WTC11 (cell line): ENCODE measurements around the gene ATP11A. TPM values are rescaled to one million over a fixed set of nuclear protein-coding genes. Genes with fewer than 3 reads are reported as not detected.
A peak's percentile ranks its signal among the peaks of the same experiment; 100 is the strongest.

Experiments used
- ATAC-seq: fragments of 200-7000 bp; cut with Tn5 transposase; 2 replicates; pipeline ENCODE4 v1.10.0; 2021; ENCODE audit warnings: mild to moderate bottlenecking, moderate library complexity
- CTCF ChIA-PET: fragments of 300-600 bp; sonication (Branson Sonifier 250); formaldehyde crosslinking; loops from one replicate; lab custom pipeline; 2021; ENCODE audit warnings: antibody characterized with exemption; lab: Charles Lee
- POLR2A ChIA-PET: fragments of 350-600 bp; sonication (Branson Sonifier 250); formaldehyde crosslinking; loops from one replicate; lab custom pipeline; 2021; ENCODE audit warnings: antibody characterized with exemption; lab: Charles Lee
- DNase-seq: peaks from one replicate; pipeline ENCODE4 v3.0.0; 2021; ENCODE audit warnings: low spot score
- H3K27ac Mint-ChIP-seq: 2 replicates; pipeline ENCODE4 v1.8.0; 2021; ENCODE audit warnings: mixed read lengths
- H3K27me3 Mint-ChIP-seq: 2 replicates; pipeline ENCODE4 v1.8.0; 2021; ENCODE audit warnings: low read depth, mild to moderate bottlenecking, moderate library complexity, mixed read lengths
- H3K36me3 Mint-ChIP-seq: 2 replicates; pipeline ENCODE4 v1.8.0; 2021; ENCODE audit warnings: mixed read lengths
- H3K4me1 Mint-ChIP-seq: 2 replicates; pipeline ENCODE4 v1.8.0; 2022; ENCODE audit warnings: mixed read lengths
- H3K4me3 Mint-ChIP-seq: 2 replicates; pipeline ENCODE4 v1.8.0; 2021; ENCODE audit warnings: mild to moderate bottlenecking, moderate library complexity, mixed read lengths
- H3K9me3 Mint-ChIP-seq: 2 replicates; pipeline ENCODE4 v1.8.0; 2021; ENCODE audit warnings: mixed read lengths
- CREB1 ChIP-seq: sonication (generic); formaldehyde crosslinking; IDR thresholded peaks from 2 replicates; pipeline ENCODE4 v1.8.0; 2023; ENCODE audit warnings: mild to moderate bottlenecking, missing genetic modification reagents
- CREM ChIP-seq: sonication (generic); formaldehyde crosslinking; IDR thresholded peaks from 2 replicates; pipeline ENCODE4 v1.8.1; 2022; ENCODE audit warnings: mild to moderate bottlenecking, missing genetic modification reagents, moderate library complexity
- ELF4 ChIP-seq: sonication (generic); formaldehyde crosslinking; IDR thresholded peaks from 2 replicates; pipeline ENCODE4 v1.8.1; 2022; ENCODE audit warnings: low read depth, mild to moderate bottlenecking, moderate library complexity, missing genetic modification reagents
- ETV6 ChIP-seq: sonication (generic); formaldehyde crosslinking; IDR thresholded peaks from 2 replicates; pipeline ENCODE4 v1.8.1; 2022; ENCODE audit warnings: mild to moderate bottlenecking, missing genetic modification reagents
- FOXK1 ChIP-seq: sonication (generic); formaldehyde crosslinking; IDR thresholded peaks from 2 replicates; pipeline ENCODE4 v1.8.0; 2022; ENCODE audit warnings: mild to moderate bottlenecking, moderate library complexity, missing genetic modification reagents
- NR3C1 ChIP-seq: sonication (generic); formaldehyde crosslinking; conservative IDR thresholded peaks from 2 replicates; pipeline ENCODE4 v1.8.1; 2023; ENCODE audit warnings: low read depth, mild to moderate bottlenecking, missing genetic modification reagents
- ZNF317 ChIP-seq: sonication (generic); formaldehyde crosslinking; IDR thresholded peaks from 2 replicates; pipeline ENCODE4 v1.8.1; 2023; ENCODE audit warnings: low read depth, mild to moderate bottlenecking, moderate library complexity, missing genetic modification reagents, borderline replicate concordance
- ZNF671 ChIP-seq: fragments of 250-450 bp; sonication (Bioruptor Pico); IDR thresholded peaks from 2 replicates; pipeline ENCODE4 v1.8.0; 2021; ENCODE audit warnings: mild to moderate bottlenecking
- total RNA-seq: library from RNA; stranded (reverse); gene quantifications from 3 replicates; pipeline ENCODE4 v1.2.3, GENCODE V29; 2021
- TF ChIP-seq, protein P1 (sequence below): sonication (generic); formaldehyde crosslinking; IDR thresholded peaks from 2 replicates; pipeline ENCODE4 v1.8.1; 2022; ENCODE audit warnings: mild to moderate bottlenecking, missing genetic modification reagents, moderate library complexity, borderline replicate concordance
- TF ChIP-seq, protein P2 (sequence below): fragments of 250-450 bp; sonication (Bioruptor Pico); IDR thresholded peaks from 2 replicates; pipeline ENCODE4 v1.9.0; 2021; ENCODE audit warnings: moderate library complexity, mild to moderate bottlenecking, inconsistent platforms, borderline replicate concordance
- TF ChIP-seq, protein P3 (sequence below): sonication (generic); formaldehyde crosslinking; IDR thresholded peaks from 2 replicates; pipeline ENCODE4 v1.8.0; 2022; ENCODE audit warnings: mild to moderate bottlenecking, missing genetic modification reagents
- TF ChIP-seq, protein P4 (sequence below): sonication (generic); formaldehyde crosslinking; IDR thresholded peaks from 2 replicates; pipeline ENCODE4 v1.8.1; 2023; ENCODE audit warnings: mild to moderate bottlenecking, missing genetic modification reagents, moderate library complexity
- TF ChIP-seq, protein P5 (sequence below): sonication (generic); formaldehyde crosslinking; IDR thresholded peaks from 2 replicates; pipeline ENCODE4 v1.8.0; 2023; ENCODE audit warnings: missing genetic modification reagents
- TF ChIP-seq, protein P6 (sequence below): sonication (generic); formaldehyde crosslinking; IDR thresholded peaks from 2 replicates; pipeline ENCODE4 v1.8.0; 2023; ENCODE audit warnings: mild to moderate bottlenecking, missing genetic modification reagents
- TF ChIP-seq, protein P7 (sequence below): fragments of 250-450 bp; sonication (Bioruptor Pico); IDR thresholded peaks from 2 replicates; pipeline ENCODE4 v1.9.0; 2021; ENCODE audit warnings: mild to moderate bottlenecking

Gene ATP11A
- total RNA-seq, 1 experiment from 2014 or later, result 100 TPM

DNA sequence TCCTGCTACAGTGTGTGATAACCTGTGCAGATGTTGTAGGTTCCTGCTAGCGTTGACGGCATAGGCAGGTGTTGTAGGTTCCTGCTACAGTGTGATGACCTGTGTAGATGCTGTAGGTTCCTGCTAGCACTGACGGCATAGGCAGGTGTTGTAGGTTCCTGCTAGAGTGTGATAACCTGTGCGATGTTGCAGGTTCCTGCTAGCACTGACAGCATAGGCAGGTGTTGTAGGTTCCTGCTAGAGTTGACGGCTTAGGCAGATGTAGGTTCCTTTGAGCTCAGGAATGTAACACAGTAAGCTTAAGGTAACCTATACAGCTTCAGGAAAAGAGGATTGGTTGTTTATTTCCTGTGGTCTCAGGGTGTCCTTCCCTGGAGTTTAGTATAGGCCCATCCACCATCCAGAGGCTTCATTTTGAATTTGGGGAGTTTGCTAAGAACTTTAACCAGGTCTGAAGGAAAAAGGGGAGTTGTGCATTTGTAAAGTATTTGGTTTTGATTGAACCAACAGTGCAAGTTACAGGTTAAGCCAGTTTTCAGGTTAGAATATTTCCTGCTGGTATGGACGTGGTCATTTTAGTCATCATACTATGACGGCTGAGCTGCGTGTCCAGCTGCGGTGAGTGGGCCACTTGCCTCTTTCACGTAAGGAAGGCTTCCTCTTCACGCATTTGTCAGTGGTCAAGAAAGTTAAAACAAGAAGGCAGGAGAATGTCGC lies 53.8 kb downstream of the ATP11A start:
- ATAC-seq (no peak), DNase-seq (no peak)
- peaks cover 71% of the 10 kb centered on the region for H3K4me1 Mint-ChIP-seq
- no peaks in the 10 kb centered on the region for H3K36me3 Mint-ChIP-seq
- peak overlapping the region; percentile 19 for H3K27ac Mint-ChIP-seq
- TF ChIP-seq CREM (CRISPR knock-in tag) (no peak), ZNF317 (CRISPR knock-in tag) (no peak), ELF4 (CRISPR knock-in tag) (no peak), ZNF671 (CRISPR knock-in tag) (no peak), FOXK1 (CRISPR knock-in tag) (no peak), ETV6 (CRISPR knock-in tag) (no peak)
- TF ChIP-seq, protein P1, sequence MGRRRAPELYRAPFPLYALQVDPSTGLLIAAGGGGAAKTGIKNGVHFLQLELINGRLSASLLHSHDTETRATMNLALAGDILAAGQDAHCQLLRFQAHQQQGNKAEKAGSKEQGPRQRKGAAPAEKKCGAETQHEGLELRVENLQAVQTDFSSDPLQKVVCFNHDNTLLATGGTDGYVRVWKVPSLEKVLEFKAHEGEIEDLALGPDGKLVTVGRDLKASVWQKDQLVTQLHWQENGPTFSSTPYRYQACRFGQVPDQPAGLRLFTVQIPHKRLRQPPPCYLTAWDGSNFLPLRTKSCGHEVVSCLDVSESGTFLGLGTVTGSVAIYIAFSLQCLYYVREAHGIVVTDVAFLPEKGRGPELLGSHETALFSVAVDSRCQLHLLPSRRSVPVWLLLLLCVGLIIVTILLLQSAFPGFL (CRISPR knock-in tag), result no peak
- TF ChIP-seq, protein P2, sequence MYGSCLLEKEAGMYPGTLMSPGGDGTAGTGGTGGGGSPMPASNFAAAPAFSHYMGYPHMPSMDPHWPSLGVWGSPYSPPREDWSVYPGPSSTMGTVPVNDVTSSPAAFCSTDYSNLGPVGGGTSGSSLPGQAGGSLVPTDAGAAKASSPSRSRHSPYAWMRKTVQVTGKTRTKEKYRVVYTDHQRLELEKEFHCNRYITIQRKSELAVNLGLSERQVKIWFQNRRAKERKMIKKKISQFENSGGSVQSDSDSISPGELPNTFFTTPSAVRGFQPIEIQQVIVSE (CRISPR knock-in tag), result no peak
- TF ChIP-seq, protein P3, sequence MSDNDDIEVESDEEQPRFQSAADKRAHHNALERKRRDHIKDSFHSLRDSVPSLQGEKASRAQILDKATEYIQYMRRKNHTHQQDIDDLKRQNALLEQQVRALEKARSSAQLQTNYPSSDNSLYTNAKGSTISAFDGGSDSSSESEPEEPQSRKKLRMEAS (CRISPR knock-in tag), result no peak
- TF ChIP-seq, protein P4, sequence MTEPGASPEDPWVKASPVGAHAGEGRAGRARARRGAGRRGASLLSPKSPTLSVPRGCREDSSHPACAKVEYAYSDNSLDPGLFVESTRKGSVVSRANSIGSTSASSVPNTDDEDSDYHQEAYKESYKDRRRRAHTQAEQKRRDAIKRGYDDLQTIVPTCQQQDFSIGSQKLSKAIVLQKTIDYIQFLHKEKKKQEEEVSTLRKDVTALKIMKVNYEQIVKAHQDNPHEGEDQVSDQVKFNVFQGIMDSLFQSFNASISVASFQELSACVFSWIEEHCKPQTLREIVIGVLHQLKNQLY (CRISPR knock-in tag), result no peak
- TF ChIP-seq, protein P5, sequence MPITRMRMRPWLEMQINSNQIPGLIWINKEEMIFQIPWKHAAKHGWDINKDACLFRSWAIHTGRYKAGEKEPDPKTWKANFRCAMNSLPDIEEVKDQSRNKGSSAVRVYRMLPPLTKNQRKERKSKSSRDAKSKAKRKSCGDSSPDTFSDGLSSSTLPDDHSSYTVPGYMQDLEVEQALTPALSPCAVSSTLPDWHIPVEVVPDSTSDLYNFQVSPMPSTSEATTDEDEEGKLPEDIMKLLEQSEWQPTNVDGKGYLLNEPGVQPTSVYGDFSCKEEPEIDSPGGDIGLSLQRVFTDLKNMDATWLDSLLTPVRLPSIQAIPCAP (CRISPR knock-in tag), result no peak
- peaks cover 5% of the 10 kb centered on the region; the same call in 1 of the 2 replicates for H3K9me3 Mint-ChIP-seq
- CTCF ChIA-PET, result no interaction called here
- H3K27me3 Mint-ChIP-seq, result no peaks in the 10 kb centered on the region
- H3K4me3 Mint-ChIP-seq, result no peak overlapping the region
- POLR2A ChIA-PET, result no interaction called here

DNA sequence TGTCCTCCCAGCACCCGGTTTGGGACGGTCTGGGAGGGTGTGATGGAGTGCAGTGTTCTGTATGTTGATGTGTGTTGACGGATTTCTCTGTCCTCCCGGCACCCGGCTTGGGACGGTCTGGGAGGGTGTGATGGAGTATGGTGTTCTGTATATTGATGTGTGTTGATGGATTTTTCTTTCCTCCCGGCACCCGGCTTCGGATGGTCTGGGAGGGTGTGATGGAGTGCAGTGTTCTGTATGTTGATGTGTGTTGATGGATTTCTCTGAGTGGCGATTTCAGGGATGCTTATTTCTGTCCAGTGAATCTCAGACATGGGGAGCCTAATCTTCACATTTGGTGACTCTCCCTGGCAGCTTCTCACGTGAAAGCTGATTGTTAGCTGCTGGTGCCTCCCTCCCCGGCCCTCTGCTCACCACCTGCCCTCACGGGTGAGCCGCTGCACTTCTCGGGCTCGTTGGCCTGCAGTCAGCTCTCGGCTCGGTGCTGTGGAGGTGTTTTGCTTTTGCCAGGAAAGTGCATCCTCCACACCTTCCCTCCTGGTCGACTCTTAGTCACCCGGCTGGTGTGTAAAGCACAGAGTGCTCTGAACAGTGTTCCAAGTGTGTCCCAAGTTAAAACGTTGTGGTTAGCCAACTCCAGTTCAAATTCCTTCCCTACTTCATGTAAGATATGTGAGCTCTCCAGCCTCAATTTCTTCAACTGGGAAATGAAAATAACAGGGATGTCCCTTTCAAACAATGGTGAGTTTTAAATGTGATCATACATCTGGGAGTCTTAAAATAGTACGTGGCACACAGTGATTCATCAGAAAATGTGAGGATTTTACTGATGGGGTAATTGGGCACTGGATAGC lies 54.6 kb downstream of the ATP11A start:
- ChIA-PET CTCF (interaction anchor here (1.4 kb wide), 1 partner anchor 130 kb away, joined by 3 read pairs; no protein-coding TSS in a partner anchor), POLR2A (no interaction called here)
- DNase-seq (no peak), ATAC-seq (no peak)
- H3K4me3 Mint-ChIP-seq, result no peak overlapping the region
- H3K36me3 Mint-ChIP-seq, result no peaks in the 10 kb centered on the region
- H3K27me3 Mint-ChIP-seq, result no peaks in the 10 kb centered on the region
- H3K9me3 Mint-ChIP-seq, result peaks cover 3% of the 10 kb centered on the region; the same call in 1 of the 2 replicates
- peaks cover 66% of the 10 kb centered on the region for H3K4me1 Mint-ChIP-seq
- peak overlapping the region; percentile 37 for H3K27ac Mint-ChIP-seq
- TF ChIP-seq NR3C1, result no peak
- TF ChIP-seq, protein P6, sequence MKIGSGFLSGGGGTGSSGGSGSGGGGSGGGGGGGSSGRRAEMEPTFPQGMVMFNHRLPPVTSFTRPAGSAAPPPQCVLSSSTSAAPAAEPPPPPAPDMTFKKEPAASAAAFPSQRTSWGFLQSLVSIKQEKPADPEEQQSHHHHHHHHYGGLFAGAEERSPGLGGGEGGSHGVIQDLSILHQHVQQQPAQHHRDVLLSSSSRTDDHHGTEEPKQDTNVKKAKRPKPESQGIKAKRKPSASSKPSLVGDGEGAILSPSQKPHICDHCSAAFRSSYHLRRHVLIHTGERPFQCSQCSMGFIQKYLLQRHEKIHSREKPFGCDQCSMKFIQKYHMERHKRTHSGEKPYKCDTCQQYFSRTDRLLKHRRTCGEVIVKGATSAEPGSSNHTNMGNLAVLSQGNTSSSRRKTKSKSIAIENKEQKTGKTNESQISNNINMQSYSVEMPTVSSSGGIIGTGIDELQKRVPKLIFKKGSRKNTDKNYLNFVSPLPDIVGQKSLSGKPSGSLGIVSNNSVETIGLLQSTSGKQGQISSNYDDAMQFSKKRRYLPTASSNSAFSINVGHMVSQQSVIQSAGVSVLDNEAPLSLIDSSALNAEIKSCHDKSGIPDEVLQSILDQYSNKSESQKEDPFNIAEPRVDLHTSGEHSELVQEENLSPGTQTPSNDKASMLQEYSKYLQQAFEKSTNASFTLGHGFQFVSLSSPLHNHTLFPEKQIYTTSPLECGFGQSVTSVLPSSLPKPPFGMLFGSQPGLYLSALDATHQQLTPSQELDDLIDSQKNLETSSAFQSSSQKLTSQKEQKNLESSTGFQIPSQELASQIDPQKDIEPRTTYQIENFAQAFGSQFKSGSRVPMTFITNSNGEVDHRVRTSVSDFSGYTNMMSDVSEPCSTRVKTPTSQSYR (CRISPR knock-in tag), result no peak
- TF ChIP-seq, protein P7, sequence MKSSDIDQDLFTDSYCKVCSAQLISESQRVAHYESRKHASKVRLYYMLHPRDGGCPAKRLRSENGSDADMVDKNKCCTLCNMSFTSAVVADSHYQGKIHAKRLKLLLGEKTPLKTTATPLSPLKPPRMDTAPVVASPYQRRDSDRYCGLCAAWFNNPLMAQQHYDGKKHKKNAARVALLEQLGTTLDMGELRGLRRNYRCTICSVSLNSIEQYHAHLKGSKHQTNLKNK, result no peak
- no peak for TF ChIP-seq CREB1
